Kidney (tissue), 14 donors: ENCODE results near the gene PIAS2. TPM values are rescaled to one million over a fixed set of nuclear protein-coding genes. Genes with fewer than 3 reads are reported as not detected.

Experiments
- DNase-seq, 5 donors: peaks; one replicate each; pipeline ENCODE4 v3.0.0-alpha.2; 2013 to 2020
- FAIRE-seq: peaks from 2 replicates; lab custom pipeline; 2012; peaks lifted over from hg19 to GRCh38; lab: Jason Lieb, UNC
- H3K27ac ChIP-seq, 2 donors: one replicate each; pipeline ENCODE4 v1.7.0; 2013; ENCODE audit warnings: low read depth in 2 of 2, low read length in 2 of 2, inconsistent platforms in 1 of 2
- H3K27me3 ChIP-seq: one replicate; pipeline ENCODE4 v1.7.1; 2013; ENCODE audit warnings: low read length, inconsistent platforms; ENCODE audit not compliant: control insufficient read depth, insufficient read depth
- H3K36me3 ChIP-seq, 3 donors: one replicate each; pipeline versions ENCODE4 v1.7.0 to v1.7.1; 2013; ENCODE audit warnings: low read length in 3 of 3, control low read depth in 1 of 3, inconsistent platforms in 1 of 3; ENCODE audit not compliant: insufficient read depth in 3 of 3, control insufficient read depth in 2 of 3
- H3K4me1 ChIP-seq, 3 donors: one replicate each; pipeline versions ENCODE4 v1.7.0 to v1.7.1; 2013; ENCODE audit warnings: low read length in 3 of 3, inconsistent platforms in 1 of 3, low read depth in 1 of 3; ENCODE audit not compliant: control insufficient read depth in 2 of 3, insufficient read depth in 2 of 3
- H3K4me3 ChIP-seq, 3 donors: one replicate each; pipeline versions ENCODE4 v1.7.0 to v1.8.1; 2013; ENCODE audit warnings: low read length in 3 of 3, control low read depth in 1 of 3, inconsistent platforms in 1 of 3
- H3K9ac ChIP-seq, 3 donors: one replicate each; pipeline versions ENCODE4 v1.7.0 to v1.7.1; 2013; ENCODE audit warnings: low read length in 3 of 3, control low read depth in 1 of 3, inconsistent platforms in 1 of 3
- H3K9me3 ChIP-seq, 3 donors: one replicate each; pipeline versions ENCODE4 v1.7.0 to v1.7.1; 2013; ENCODE audit warnings: low read length in 3 of 3, control low read depth in 1 of 3, inconsistent platforms in 1 of 3; ENCODE audit not compliant: control insufficient read depth in 2 of 3, insufficient read depth in 1 of 3
- intact Hi-C: fragments of 100-400 bp; cut with DNase I; formaldehyde crosslinking; loops from one replicate; pipeline ENCODE4 v1.11.1; 2022
- polyA plus RNA-seq: library from polyadenylated mRNA; stranded (reverse); fragments of 350-450 nt; fragmentation: Illumina TruSeq; extraction: RNeasy Lipid Tissue Mini Kit (QIAGEN cat#74804); gene quantifications from one replicate; pipeline ENCODE4 v1.2.3, GENCODE V29; 2014; ENCODE audit warnings: low read depth, low replicate concordance; ENCODE audit not compliant: insufficient read depth
- total RNA-seq: library from RNA; stranded (reverse); fragmentation: NEBNext Ultra II Directional; extraction: Animal tissue kit (Norgen Biotek cat#: 25700); gene quantifications from one replicate; pipeline ENCODE4 v1.2.1, GENCODE V29; 2021
- TF ChIP-seq, protein P1 (sequence below): IDR thresholded peaks from 3 replicates; pipeline ENCODE4 v1.5.1; 2012; ENCODE audit warnings: mild to moderate bottlenecking, moderate library complexity, borderline replicate concordance; ENCODE audit not compliant: insufficient read depth; ENCODE audit errors: extremely low read depth
- donor health status: control.
- donor health status: control.
- donor health status: control.
- donor health status: control.
- donor health status: control.
- donor health status: DM: yes; HTN: yes; CAD: no.
- donor health status: Normal renal cell carcinoma (clear cell type).

PIAS2 gene
- total and polyA plus RNA-seq, 2 donors from 2014 or later = 9.9 to 41.2 TPM

- H3K4me1 ChIP-seq = peaks cover 0 to 9% (median 4%) of the 10 kb centered on the region in 3 donors
Measured at GRCh38 chr18:46917803-46918600, 695 bp upstream of the PIAS2 start.

GRCh38 chr18:46916551-46917107 is 678 bp downstream of the PIAS2 start:
- Histone ChIP-seq H3K9me3 (no peaks in the 10 kb centered on the region), H3K4me1 (peaks cover 0 to 9% (median 4%) of the 10 kb centered on the region in 3 donors), H3K27me3 (no peaks in the 10 kb centered on the region), H3K4me3 (peak overlapping the region; percentile 91 to 99 (median 99)), H3K9ac (peak overlapping the region; percentile 54 to 90 (median 85)), H3K36me3 (no peaks in the 10 kb centered on the region), H3K27ac (peak overlapping the region; percentile 57 to 83)
- no peak for FAIRE-seq
- peak in 2 of 5 donors; percentile 73 to 78 for DNase-seq
- TF ChIP-seq, protein P1, sequence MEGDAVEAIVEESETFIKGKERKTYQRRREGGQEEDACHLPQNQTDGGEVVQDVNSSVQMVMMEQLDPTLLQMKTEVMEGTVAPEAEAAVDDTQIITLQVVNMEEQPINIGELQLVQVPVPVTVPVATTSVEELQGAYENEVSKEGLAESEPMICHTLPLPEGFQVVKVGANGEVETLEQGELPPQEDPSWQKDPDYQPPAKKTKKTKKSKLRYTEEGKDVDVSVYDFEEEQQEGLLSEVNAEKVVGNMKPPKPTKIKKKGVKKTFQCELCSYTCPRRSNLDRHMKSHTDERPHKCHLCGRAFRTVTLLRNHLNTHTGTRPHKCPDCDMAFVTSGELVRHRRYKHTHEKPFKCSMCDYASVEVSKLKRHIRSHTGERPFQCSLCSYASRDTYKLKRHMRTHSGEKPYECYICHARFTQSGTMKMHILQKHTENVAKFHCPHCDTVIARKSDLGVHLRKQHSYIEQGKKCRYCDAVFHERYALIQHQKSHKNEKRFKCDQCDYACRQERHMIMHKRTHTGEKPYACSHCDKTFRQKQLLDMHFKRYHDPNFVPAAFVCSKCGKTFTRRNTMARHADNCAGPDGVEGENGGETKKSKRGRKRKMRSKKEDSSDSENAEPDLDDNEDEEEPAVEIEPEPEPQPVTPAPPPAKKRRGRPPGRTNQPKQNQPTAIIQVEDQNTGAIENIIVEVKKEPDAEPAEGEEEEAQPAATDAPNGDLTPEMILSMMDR = no peak
- intact Hi-C loops = no loop called here

More at GRCh38 chr18:46917803-46918600, 695 bp upstream of the PIAS2 start:
- DNase-seq (peak in 4 of 5 donors; percentile 70 to 87 (median 84)), FAIRE-seq (no peak)
- Histone ChIP-seq H3K27me3 (no peaks in the 10 kb centered on the region), H3K9me3 (no peaks in the 10 kb centered on the region), H3K27ac (peak overlapping the region; percentile 96 to 97), H3K36me3 (no peaks in the 10 kb centered on the region), H3K9ac (peak overlapping the region; percentile 58 to 91 (median 71)), H3K4me3 (peak overlapping the region; percentile 79 to 99 (median 81))
- TF ChIP-seq, protein P1 = no peak
- intact Hi-C loops = no loop called here

GRCh38 chr18:46915800-46916550 is 1.3 kb downstream of the PIAS2 start:
- Histone ChIP-seq H3K27ac (no peak overlapping the region), H3K4me1 (peaks cover 0 to 9% (median 4%) of the 10 kb centered on the region in 3 donors), H3K9ac (peak overlapping the region; percentile 54 to 90 (median 85)), H3K4me3 (peak overlapping the region; percentile 91 to 99 (median 99)), H3K36me3 (no peaks in the 10 kb centered on the region), H3K9me3 (no peaks in the 10 kb centered on the region), H3K27me3 (no peaks in the 10 kb centered on the region)
- intact Hi-C loops = no loop called here
- peak in 1 of 5 donors; percentile 3 for DNase-seq
- TF ChIP-seq, protein P1 = no peak
- no peak for FAIRE-seq
